AG09319 (cell line): ENCODE results near the gene UPF3A.

Source experiments
- DNase-seq: peaks from one replicate; pipeline ENCODE4 v3.0.0-alpha.2; 2010; ENCODE audit warnings: low read depth; ENCODE audit errors: extremely low read depth
- TF ChIP-seq, protein P1 (sequence below): IDR thresholded peaks from 2 replicates; pipeline ENCODE4 v1.5.1; 2011; ENCODE audit warnings: low read depth, mild to moderate bottlenecking, inconsistent platforms, low read length, moderate library complexity

Gene UPF3A

DNA sequence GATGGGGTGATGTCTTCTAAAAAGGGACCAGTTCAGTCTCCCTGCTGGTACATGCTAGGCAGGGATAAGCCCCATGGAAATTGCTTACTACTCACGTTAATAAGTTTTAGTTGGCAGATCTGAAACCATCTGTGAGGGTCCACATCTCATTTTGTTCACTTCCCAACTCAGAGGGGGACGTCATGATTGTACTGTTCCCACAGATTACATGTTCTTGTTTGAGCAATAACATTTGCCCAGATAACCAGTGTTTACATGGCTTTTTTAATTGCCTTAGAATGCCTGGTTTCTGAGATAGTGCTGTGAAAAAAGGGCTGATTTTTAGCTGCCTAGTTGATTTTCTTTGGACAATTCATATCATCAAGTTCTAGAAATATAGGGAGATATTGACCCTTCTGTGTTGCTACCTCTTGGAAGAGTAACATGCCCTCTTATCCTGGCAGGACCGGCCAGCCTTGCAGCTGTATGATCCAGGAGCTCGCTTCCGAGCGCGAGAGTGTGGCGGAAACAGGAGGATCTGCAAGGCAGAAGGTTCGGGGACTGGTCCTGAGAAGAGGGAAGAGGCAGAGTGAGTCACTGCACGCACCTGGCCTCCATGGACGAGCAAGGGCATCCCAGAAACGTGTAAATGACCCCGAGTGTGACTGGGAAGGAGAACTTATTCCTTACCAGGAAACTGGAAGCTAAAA, 23.1 kb downstream of the UPF3A start:
- TF ChIP-seq, protein P1, sequence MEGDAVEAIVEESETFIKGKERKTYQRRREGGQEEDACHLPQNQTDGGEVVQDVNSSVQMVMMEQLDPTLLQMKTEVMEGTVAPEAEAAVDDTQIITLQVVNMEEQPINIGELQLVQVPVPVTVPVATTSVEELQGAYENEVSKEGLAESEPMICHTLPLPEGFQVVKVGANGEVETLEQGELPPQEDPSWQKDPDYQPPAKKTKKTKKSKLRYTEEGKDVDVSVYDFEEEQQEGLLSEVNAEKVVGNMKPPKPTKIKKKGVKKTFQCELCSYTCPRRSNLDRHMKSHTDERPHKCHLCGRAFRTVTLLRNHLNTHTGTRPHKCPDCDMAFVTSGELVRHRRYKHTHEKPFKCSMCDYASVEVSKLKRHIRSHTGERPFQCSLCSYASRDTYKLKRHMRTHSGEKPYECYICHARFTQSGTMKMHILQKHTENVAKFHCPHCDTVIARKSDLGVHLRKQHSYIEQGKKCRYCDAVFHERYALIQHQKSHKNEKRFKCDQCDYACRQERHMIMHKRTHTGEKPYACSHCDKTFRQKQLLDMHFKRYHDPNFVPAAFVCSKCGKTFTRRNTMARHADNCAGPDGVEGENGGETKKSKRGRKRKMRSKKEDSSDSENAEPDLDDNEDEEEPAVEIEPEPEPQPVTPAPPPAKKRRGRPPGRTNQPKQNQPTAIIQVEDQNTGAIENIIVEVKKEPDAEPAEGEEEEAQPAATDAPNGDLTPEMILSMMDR = no peak
- no peak for DNase-seq

GRCh38 chr13:114309086-114309485, 27.7 kb downstream of the UPF3A start:
- TF ChIP-seq, protein P1 = no peak
- no peak for DNase-seq

- DNase-seq = no peak
- TF ChIP-seq, protein P1 = no peak
These were observed 28.5 kb downstream of the UPF3A start for GRCh38 chr13:114309806-114310410.

DNA sequence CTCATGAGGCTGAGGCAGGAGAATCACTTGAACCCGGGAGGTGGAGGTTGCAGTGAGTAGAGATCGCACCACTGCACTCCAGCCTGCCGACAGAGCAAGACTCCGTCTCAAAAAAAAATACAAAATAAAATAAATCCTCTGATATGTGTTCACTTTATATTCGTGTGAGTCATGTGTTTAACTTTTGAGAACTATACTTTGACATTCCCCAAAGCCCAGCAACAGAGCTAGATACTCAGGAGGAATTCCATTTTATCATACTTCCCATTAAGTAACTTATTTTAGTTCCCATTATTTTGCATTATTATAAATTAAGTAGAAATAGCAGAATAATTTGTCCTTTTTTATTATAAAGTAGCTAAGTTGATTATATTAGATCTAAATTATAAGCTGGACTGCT, 29.6 kb downstream of the UPF3A start:
- DNase-seq = no peak
- TF ChIP-seq, protein P1 = no peak

DNA sequence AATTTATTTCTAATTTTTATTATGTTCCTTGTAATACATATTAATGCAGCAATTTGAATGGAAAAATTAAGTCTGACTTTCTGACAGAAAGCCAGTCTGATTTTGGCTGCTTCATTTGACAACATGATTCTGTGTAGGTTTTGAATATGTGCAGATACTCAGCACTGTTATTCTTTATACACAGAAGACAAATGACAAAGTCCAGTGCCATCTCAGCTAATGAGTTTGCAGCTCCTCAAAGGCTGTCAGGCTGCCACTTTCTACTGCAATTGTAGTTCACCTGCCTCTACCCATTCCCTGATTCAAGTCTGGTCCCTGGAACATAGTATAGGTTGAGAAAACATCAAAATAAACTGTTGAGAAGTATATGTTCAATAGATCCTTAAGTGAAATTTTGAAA, 30.0 kb downstream of the UPF3A start:
- no peak for DNase-seq
- TF ChIP-seq, protein P1 = no peak

GRCh38 chr13:114311908-114312307, 30.5 kb downstream of the UPF3A start:
- DNase-seq = no peak
- TF ChIP-seq, protein P1 = no peak

- DNase-seq = no peak
- TF ChIP-seq, protein P1 = no peak
These were observed 31.9 kb downstream of the UPF3A start for GRCh38 chr13:114313061-114313860.
